ENCODE measurements around the gene ABCC3. TPM values are rescaled to one million over a fixed set of nuclear protein-coding genes. Genes with fewer than 3 reads are reported as not detected.

Gene ABCC3
- total and polyA plus RNA-seq, 2 of the 8 experiments (the other 6 are each of a cell fraction or from before 2014, with no cell fraction given), result 0.35 to 0.37 TPM

- Histone ChIP-seq H2BK5ac (ENCODE audit: low read depth, low read length) (0 out of 2 replicates have a peak overlapping the region, but pooled peaks have one; percentile 83), H3K4me3 (ENCODE audit: extremely low read depth in 1 of 4, insufficient read depth in 2 of 4, low read depth in 3 of 4, low read length in 4 of 4) (no peak overlapping the region), H2AK5ac (ENCODE audit: low read depth, low read length) (no peak overlapping the region), H3K14ac (ENCODE audit: insufficient read length) (no peak overlapping the region), H4K91ac (replicated peaks; ENCODE audit: insufficient read length, low read length) (peak overlapping the region; percentile 70), H3K27me3 (replicated peaks in 1 of 4; ENCODE audit: control insufficient read depth in 3 of 4, extremely low read depth in 1 of 4, insufficient read depth in 3 of 4, low read length in 3 of 4) (no peaks in the 10 kb centered on the region), H3K23ac (ENCODE audit: insufficient read length) (no peak overlapping the region), H3K79me2 (ENCODE audit: control insufficient read depth in 1 of 2, insufficient read depth in 2 of 2, low read length in 2 of 2) (no peaks in the 10 kb centered on the region), H3K23me2 (ENCODE audit: low read depth, low read length) (no peaks in the 10 kb centered on the region), H3K56ac (replicated peaks; ENCODE audit: insufficient read length, low read depth, low read length) (no peak overlapping the region), H2BK12ac (ENCODE audit: low read depth, low read length) (peak overlapping the region; percentile 5; the same call in 1 of the 2 replicates), H4K20me1 (replicated peaks in 1 of 2; ENCODE audit: control insufficient read depth in 1 of 2, insufficient read depth in 2 of 2, low read length in 2 of 2) (no peaks in the 10 kb centered on the region), H3K27ac (ENCODE audit: low read depth, low read length) (no peak overlapping the region), H2AFZ (ENCODE audit: low read length) (no peak overlapping the region), H3K36me3 (ENCODE audit: control insufficient read depth in 2 of 4, insufficient read depth in 4 of 4, low read length in 3 of 4) (peaks cover 5 to 27% (median 14%) of the 10 kb centered on the region in 4 experiments; a peak in 6 of 8 replicates), H3K4me1 (replicated peaks in 1 of 4; ENCODE audit: control insufficient read depth in 3 of 4, insufficient read depth in 4 of 4, low read length in 3 of 4) (peaks cover 1 to 21% (median 8%) of the 10 kb centered on the region in 4 experiments; a peak in 6 of 7 replicates), H3K9me3 (ENCODE audit: insufficient read depth in 2 of 2, low read depth in 1 of 2, low read length in 1 of 2) (no peaks in the 10 kb centered on the region), H4K5ac (ENCODE audit: insufficient read length, low read depth, low read length) (no peak overlapping the region), H2BK15ac (ENCODE audit: low read length) (no peak overlapping the region), H3K79me1 (ENCODE audit: low read depth, low read length) (no peaks in the 10 kb centered on the region), H3K18ac (ENCODE audit: extremely low read depth, low read length) (peak overlapping the region; percentile 25; the same call in 1 of the 2 replicates), H2BK120ac (replicated peaks; ENCODE audit: low read depth, low read length) (no peak overlapping the region), H4K8ac (ENCODE audit: extremely low read depth, insufficient read depth, low read length) (peak overlapping the region; percentile 43; the same call in 1 of the 2 replicates), H3K4me2 (ENCODE audit: insufficient read depth in 1 of 2, low read depth in 2 of 2, low read length in 2 of 2) (no peak overlapping the region), H2BK20ac (ENCODE audit: low read length) (no peak overlapping the region), H3K9ac (replicated peaks in 1 of 4; ENCODE audit: extremely low read depth in 1 of 4, low read depth in 3 of 4, low read length in 3 of 4) (no peak overlapping the region), H3K4ac (replicated peaks; ENCODE audit: insufficient read length, low read depth, low read length) (no peak overlapping the region)
- no peak for FAIRE-seq
- CTCF ChIA-PET (ENCODE audit: partially characterized antibody), result interaction anchor here (0.9 to 20.2 kb wide), 8 partner anchors 10 to 140 kb away, joined by 3 to 391 read pairs (median 5); no protein-coding TSS in a partner anchor
- POLR2A ChIA-PET (ENCODE audit: partially characterized antibody), result interaction anchor here (0.9 to 2.2 kb wide), 3 partner anchors 18 to 28 kb away, joined by 4 to 5 read pairs (median 4); partner anchors contain the start of gene LUC7L3
- WGBS, 2 experiments (ENCODE audit: extremely low coverage in 1 of 2, insufficient coverage in 1 of 2, insufficient read length in 1 of 2, insufficient replicate concordance in 2 of 2, low coverage in 1 of 2, low lambda C conversion rate in 2 of 2, missing lambda C conversion rate in 1 of 2), result 88% methylated on average over 9 of the region's 9 CpGs; no CpG with 5 or more reads in 1 of the 2 experiments
- no peak for DNase-seq (ENCODE audit: low read depth in 1 of 2, low spot score in 2 of 2)
- TF ChIP-seq EZH2 (IDR thresholded peaks at IDR 0.05; ENCODE audit: low read depth, low read length, severe bottlenecking) (no peak), ATF2 (IDR thresholded peaks at IDR 0.05; ENCODE audit: low read length) (no peak), POLR2A (IDR thresholded peaks at IDR 0.05; ENCODE audit: control extremely low read depth in 1 of 2, low read depth in 2 of 2, low read length in 2 of 2) (no peak), RFX5 (IDR thresholded peaks at IDR 0.05; ENCODE audit: borderline replicate concordance, low read depth, low read length) (no peak), USF2 (IDR thresholded peaks at IDR 0.05; ENCODE audit: low read length) (no peak), JUND (IDR thresholded peaks at IDR 0.05; ENCODE audit: low read length) (no peak), SP2 (IDR thresholded peaks at IDR 0.05; ENCODE audit: low read length) (no peak), EGR1 (IDR thresholded peaks at IDR 0.05; ENCODE audit: borderline replicate concordance, low read depth, low read length) (no peak), ATF3 (IDR thresholded peaks at IDR 0.05; ENCODE audit: insufficient read depth, low read depth, low read length) (no peak)
Observed at GRCh38 chr17:50690887-50691549, 56.3 kb downstream of the ABCC3 start.

All from H1 (cell line).